ENCODE measurements around the gene SEMA3G.

The SEMA3G gene

GRCh38 chr3:52479037-52479876, 34.4 kb upstream of the SEMA3G start:
- no peak for DNase-seq

GRCh38 chr3:52477796-52478095, 32.8 kb upstream of the SEMA3G start:
- peak in 1 of 2 donors; percentile 31 for DNase-seq

- DNase-seq = no peak
These were observed 32.3 kb upstream of the SEMA3G start for GRCh38 chr3:52477076-52477795.

- peak in 1 of 2 donors; percentile 10 for DNase-seq
These were observed 28.1 kb upstream of the SEMA3G start for GRCh38 chr3:52473026-52473425.

GRCh38 chr3:52472239-52473000, 27.5 kb upstream of the SEMA3G start:
- peak; percentile 29 to 30 for DNase-seq

GRCh38 chr3:52471371-52472238, 26.7 kb upstream of the SEMA3G start:
- DNase-seq = peak; percentile 52 to 87

- DNase-seq = no peak
These were observed 26.0 kb upstream of the SEMA3G start for GRCh38 chr3:52470920-52471319.

- DNase-seq = no peak
These were observed 24.1 kb upstream of the SEMA3G start for GRCh38 chr3:52469001-52469400.

- DNase-seq = peak in 1 of 2 donors; percentile 16
These were observed 23.4 kb upstream of the SEMA3G start for GRCh38 chr3:52468336-52468735.

GRCh38 chr3:52463416-52463815, 18.5 kb upstream of the SEMA3G start:
- peak; percentile 63 to 66 for DNase-seq

GRCh38 chr3:52461874-52462273, 17.0 kb upstream of the SEMA3G start:
- DNase-seq = no peak

GRCh38 chr3:52458770-52459545, 14.1 kb upstream of the SEMA3G start:
- no peak for DNase-seq

- no peak for DNase-seq
These were observed 13.3 kb upstream of the SEMA3G start for GRCh38 chr3:52458031-52458760.

GRCh38 chr3:52456800-52457183, 11.9 kb upstream of the SEMA3G start:
- no peak for DNase-seq

- DNase-seq = no peak
These were observed 11.4 kb upstream of the SEMA3G start for GRCh38 chr3:52456169-52456799.

GRCh38 chr3:52455283-52456168, 10.6 kb upstream of the SEMA3G start, which contains the start of gene NISCH:
Gene NISCH, plus strand, starts transcription at chr3:52455604. Its CDS starts 38 bp downstream, at chr3:52455642.
- DNase-seq = peak; percentile 52 to 77

GRCh38 chr3:52454938-52455282, 10.0 kb upstream of the SEMA3G start:
- DNase-seq = no peak

GRCh38 chr3:52454250-52454937, 9.5 kb upstream of the SEMA3G start:
- DNase-seq = no peak

Data from inflammatory macrophage treated with lipopolysaccharide for 1 hour (primary cell).